ENCODE data around the gene LIMS2.

- TF ChIP-seq POLR2AphosphoS5 (IDR thresholded peaks at IDR 0.05; ENCODE audit: insufficient read depth, low read depth, low read length) = no peak
- TF ChIP-seq EZH2 (IDR thresholded peaks at IDR 0.05; ENCODE audit: borderline replicate concordance, low read depth, low read length, severe bottlenecking) = no peak
These were observed 78.9 kb downstream of the LIMS2 start for GRCh38 chr2:127596311-127597045.
